GM10266 (cell line): ENCODE data around the gene ADPRM.

Experiments
- DNase-seq: peaks from one replicate; pipeline ENCODE4 v3.0.0; 2012; ENCODE audit errors: extremely low spot score
- TF ChIP-seq, protein P1 (sequence below): IDR thresholded peaks from 2 replicates; pipeline ENCODE4 v1.5.1; 2012; ENCODE audit warnings: mild to moderate bottlenecking, low read depth; ENCODE audit not compliant: control insufficient read depth, insufficient read depth; ENCODE audit errors: missing control alignments

Gene ADPRM

DNA sequence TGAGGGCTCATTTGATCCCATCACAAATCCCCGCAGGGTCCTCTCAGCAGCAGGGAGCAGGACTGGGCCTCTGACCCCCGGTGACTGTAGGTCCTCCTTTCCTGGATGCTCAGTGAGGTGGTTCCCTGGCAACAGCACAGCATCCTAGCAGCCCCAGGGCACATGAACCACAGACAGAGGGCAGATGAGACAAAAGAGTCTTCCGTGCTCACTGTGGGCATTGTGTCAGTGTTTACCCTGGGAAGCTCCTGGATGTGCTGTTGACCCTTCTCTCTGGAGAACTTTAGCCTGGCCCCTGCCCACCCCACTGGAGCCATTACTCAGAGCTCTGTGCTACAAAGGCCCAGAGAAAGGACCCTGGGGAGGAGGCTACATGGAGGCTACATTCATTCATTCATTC lies 54.2 kb downstream of the ADPRM start:
- no peak for DNase-seq

GRCh38 chr17:10752696-10753095 lies 55.3 kb downstream of the ADPRM start:
- DNase-seq, result no peak
- TF ChIP-seq, protein P1, sequence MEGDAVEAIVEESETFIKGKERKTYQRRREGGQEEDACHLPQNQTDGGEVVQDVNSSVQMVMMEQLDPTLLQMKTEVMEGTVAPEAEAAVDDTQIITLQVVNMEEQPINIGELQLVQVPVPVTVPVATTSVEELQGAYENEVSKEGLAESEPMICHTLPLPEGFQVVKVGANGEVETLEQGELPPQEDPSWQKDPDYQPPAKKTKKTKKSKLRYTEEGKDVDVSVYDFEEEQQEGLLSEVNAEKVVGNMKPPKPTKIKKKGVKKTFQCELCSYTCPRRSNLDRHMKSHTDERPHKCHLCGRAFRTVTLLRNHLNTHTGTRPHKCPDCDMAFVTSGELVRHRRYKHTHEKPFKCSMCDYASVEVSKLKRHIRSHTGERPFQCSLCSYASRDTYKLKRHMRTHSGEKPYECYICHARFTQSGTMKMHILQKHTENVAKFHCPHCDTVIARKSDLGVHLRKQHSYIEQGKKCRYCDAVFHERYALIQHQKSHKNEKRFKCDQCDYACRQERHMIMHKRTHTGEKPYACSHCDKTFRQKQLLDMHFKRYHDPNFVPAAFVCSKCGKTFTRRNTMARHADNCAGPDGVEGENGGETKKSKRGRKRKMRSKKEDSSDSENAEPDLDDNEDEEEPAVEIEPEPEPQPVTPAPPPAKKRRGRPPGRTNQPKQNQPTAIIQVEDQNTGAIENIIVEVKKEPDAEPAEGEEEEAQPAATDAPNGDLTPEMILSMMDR, result no peak

More for the DNA sequence above, 54.2 kb downstream of the ADPRM start:
- TF ChIP-seq, protein P1, result no peak

DNA sequence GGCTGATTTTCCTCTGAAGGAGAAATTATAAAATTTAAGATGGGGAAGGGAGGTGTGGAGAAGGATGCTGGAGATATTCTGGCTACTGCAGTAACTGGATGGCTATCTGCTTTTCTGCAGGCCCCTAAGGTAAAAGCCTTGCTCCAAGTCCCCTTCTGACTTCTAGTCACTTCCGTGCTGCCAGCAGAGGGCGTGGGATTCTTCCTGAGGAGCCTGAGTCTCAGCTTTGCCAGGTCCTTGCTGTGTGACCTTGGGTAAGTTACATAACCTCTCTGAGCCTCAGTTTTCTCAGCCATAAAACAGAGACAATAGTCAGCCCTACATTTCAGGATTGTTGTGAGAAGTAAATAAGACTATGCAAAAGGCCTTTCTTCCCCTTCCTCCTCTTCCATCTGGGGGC lies 56.7 kb downstream of the ADPRM start:
- DNase-seq, result peak; percentile 37
- TF ChIP-seq, protein P1, result peak; percentile 46

DNA sequence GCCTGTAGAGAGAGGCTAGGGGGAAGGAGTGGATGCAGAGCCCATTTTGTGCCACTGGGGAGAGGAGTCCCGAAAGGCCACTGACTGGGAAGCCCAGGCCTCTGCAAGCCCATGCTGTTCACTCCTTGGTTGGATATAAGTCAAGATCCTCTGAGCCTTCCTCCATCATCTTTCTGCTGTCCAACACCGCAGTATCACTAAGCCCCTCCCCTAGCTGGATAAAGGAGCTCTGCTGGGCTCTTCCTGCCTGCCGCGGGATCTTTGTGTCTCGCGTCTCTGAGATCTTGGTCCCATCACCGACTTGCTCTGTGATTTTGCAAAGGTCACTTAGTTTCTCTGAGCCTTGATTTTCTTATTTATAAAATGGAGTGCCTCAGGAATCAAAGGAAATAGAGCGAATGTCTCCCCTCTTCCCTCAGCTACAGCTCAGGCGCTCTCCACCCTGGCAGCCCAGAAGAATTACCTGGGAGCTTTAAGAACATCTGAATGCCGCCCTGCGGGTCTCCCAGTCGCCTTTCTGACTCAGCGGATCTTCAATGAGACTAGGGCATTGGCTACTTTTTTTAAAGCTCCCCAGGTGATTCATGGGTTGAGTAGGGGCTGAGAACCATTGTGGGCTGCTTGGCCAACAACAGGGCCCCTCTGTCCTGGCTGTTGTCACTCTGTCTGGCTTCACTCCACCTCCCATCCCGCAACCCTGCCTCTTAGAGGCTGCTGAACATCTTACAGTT lies 57.6 kb downstream of the ADPRM start:
- DNase-seq, result no peak
- TF ChIP-seq, protein P1, result no peak

DNA sequence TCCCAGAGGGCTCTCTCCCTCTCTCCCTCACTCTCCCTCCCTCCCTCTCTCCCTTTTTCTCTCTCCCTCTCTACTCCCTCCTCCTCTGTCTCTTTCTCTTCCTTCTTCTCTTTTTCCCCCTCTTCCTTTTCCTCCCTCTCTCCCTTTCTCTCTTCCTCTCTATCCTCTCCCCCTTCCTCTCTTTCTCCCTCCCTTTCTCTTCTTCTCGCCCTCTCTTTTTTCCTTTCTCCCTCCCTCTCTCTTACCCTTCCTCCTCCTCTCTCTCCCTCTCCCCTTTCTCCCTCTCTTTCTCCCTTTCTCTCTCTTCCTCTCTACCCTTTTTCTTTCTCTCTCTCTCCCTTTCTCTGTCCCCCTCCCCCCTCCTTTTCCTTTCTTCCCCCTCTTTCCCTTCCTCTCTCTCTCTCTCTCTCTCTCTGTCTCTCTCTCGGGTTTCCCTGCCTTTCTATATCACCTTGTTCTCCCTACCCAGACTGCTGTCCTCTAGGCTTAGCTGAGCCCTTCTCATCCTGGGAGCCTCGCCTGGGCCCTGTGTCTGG lies 58.3 kb downstream of the ADPRM start:
- TF ChIP-seq, protein P1, result no peak

DNA sequence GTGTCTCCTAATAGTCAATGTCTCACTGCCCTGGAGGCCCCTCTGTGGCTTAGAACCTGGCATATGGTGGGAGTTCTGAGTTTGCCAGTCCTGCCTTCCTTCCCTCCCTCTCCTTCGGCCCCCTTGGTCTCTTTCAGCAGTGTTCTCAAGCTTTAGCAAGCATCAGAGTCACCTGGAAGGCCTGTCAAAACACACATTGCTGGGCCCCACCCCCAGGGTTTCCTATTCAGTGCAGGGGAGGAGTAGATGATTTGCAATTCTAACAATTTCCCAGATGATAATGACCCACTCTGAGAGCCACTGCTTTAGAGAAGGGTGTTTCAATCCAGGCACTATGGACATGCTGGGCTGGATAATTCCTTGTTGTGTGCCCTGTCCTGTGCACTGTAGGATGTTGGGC lies 58.8 kb downstream of the ADPRM start:
- TF ChIP-seq, protein P1, result no peak

More for the DNA sequence above, 58.3 kb downstream of the ADPRM start:
- DNase-seq, result no peak

DNA sequence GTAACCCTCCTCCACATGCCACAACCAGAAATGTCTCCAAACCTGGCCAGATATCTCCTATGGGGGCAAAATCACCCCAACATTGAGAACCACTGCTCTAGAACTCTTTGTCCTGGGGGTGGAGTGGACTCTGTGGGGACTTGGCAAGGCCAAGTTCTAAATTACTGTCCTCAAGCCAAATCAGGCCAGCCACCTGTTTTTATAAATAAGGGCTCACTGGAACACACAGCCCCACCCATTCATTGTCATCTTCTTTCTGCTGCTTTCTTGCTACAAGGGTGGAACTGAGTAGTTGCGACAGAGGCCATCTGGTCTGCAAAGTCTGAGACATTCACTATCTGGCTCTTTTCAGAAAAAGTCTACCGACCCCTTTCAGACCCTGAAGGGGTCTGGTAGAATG lies 59.2 kb downstream of the ADPRM start:
- TF ChIP-seq, protein P1, result no peak
- DNase-seq, result no peak

More for the DNA sequence above, 58.8 kb downstream of the ADPRM start:
- DNase-seq, result no peak
